Measurements from ENCODE around the gene KCNK2. TPM values are rescaled to one million over a fixed set of nuclear protein-coding genes. Genes with fewer than 3 reads are reported as not detected.
A peak's percentile ranks its signal among the peaks of the same experiment; 100 is the strongest.

KCNK2 gene
- polyA plus RNA-seq, 1 of the 3 experiments (the other 2 are of a cell fraction), result 12.2 TPM

DNA sequence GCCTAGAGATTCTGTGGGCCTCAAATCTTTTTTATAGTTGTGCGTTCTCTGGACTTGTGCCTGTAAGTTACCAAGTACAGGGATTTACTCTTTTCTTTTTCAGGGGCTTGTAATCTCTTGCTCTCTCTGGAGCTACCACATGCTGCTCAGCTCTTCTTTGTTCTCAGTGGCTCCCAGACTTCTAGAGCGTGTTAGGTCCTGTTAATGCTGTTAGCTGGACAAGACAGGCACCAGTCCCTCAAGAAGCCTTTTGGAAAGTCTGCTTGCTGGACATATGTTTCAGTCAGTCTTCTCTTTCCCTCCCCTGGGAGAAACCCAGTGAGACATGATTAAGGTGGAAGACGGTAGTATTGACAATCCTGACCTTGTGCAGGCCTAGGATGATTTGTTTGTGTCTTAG is 29.4 kb downstream of the KCNK2 start:
- TF ChIP-seq RCOR1 (IDR thresholded peaks at IDR 0.05; ENCODE audit: low read length) (no peak), RXRA (IDR thresholded peaks at IDR 0.05; ENCODE audit: borderline replicate concordance, low read depth) (no peak), SIN3A (IDR thresholded peaks at IDR 0.05; ENCODE audit: borderline replicate concordance, low read depth, low read length) (no peak), GABPA (IDR thresholded peaks at IDR 0.05; ENCODE audit: low read depth) (no peak), NRF1 (IDR thresholded peaks at IDR 0.05; ENCODE audit: low read depth, low read length) (no peak), TCF12 (IDR thresholded peaks at IDR 0.05) (no peak), FOXM1 (IDR thresholded peaks at IDR 0.05; ENCODE audit: low read depth) (no peak), ELF1 (IDR thresholded peaks at IDR 0.05) (no peak), MXI1 (IDR thresholded peaks at IDR 0.05; ENCODE audit: low read depth, low read length) (no peak), MEF2A (IDR thresholded peaks at IDR 0.05; ENCODE audit: borderline replicate concordance, low read depth) (no peak), YY1 (IDR thresholded peaks at IDR 0.05; ENCODE audit: low read depth) (no peak), FOSL2 (IDR thresholded peaks at IDR 0.05; ENCODE audit: borderline replicate concordance, low read depth) (no peak), RAD21 (IDR thresholded peaks at IDR 0.05; ENCODE audit: low read length) (no peak)
- TF ChIP-seq, protein P1, sequence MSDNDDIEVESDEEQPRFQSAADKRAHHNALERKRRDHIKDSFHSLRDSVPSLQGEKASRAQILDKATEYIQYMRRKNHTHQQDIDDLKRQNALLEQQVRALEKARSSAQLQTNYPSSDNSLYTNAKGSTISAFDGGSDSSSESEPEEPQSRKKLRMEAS (IDR thresholded peaks at IDR 0.05; ENCODE audit: low read depth), result no peak
- H4K20me1 ChIP-seq (ENCODE audit: insufficient read depth), result no peaks in the 10 kb centered on the region
- no peak for DNase-seq
- H3K79me2 ChIP-seq (ENCODE audit: insufficient read depth), result no peaks in the 10 kb centered on the region
- H3K36me3 ChIP-seq (replicated peaks in 1 of 2; ENCODE audit: control insufficient read depth in 1 of 2, insufficient read depth in 2 of 2, low read length in 1 of 2), result no peaks in the 10 kb centered on the region
- H3K27me3 ChIP-seq (ENCODE audit: insufficient read depth), result no peaks in the 10 kb centered on the region
- H3F3A ChIP-seq (replicated peaks; ENCODE audit: insufficient read depth), result peaks cover 31% of the 10 kb centered on the region
- H2AFZ ChIP-seq (ENCODE audit: low read depth), result no peak overlapping the region
- H3K9ac ChIP-seq, result no peak overlapping the region
- no peaks in the 10 kb centered on the region for H3K9me2 ChIP-seq
- H3K9me3 ChIP-seq, result peaks cover 4% of the 10 kb centered on the region; the same call in 1 of the 2 replicates
- H3K4me1 ChIP-seq (ENCODE audit: control insufficient read depth in 1 of 2, insufficient read depth in 2 of 2, low read depth in 1 of 2, low read length in 1 of 2), result peaks cover 0 to 15% of the 10 kb centered on the region in 2 experiments; a peak in 3 of 4 replicates
- ChIA-PET POLR2A (no interaction called here), CTCF (interaction anchor here (0.8 kb wide), 1 partner anchor 18 kb away, joined by 3 read pairs; no protein-coding TSS in a partner anchor)
- 58% methylated on average over 3 of the region's 3 CpGs for WGBS (ENCODE audit: low lambda C conversion rate)
- no peak overlapping the region for H3K4me3 ChIP-seq (ENCODE audit: low read depth in 2 of 2, low read length in 1 of 2)
- no peak overlapping the region for H3K4me2 ChIP-seq
- H3K27ac ChIP-seq (ENCODE audit: low read depth in 2 of 2, low read length in 1 of 2), result no peak overlapping the region

DNA sequence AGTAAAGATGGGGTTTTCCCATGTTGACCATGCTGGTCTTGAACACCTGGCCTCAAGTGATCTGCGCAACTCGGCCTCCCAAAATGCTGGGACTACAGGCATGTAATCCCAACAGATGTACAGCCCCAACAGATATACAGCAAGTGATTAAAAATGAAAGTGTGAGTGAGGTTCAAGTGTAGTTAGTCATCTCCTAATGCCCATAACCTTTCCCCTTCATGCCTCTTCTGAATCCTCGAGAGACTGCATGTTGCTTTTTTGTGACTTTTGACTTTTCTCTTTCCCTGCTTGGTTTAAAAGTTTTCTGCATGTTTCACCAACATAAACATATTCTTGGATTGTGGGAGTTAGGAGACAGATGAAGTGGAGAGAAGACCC is 31.2 kb downstream of the KCNK2 start:
- no peaks in the 10 kb centered on the region for H3K36me3 ChIP-seq (replicated peaks in 1 of 2; ENCODE audit: control insufficient read depth in 1 of 2, insufficient read depth in 2 of 2, low read length in 1 of 2)
- TF ChIP-seq FOXJ3 (CRISPR knock-in tag; IDR thresholded peaks at IDR 0.05), result no peak
- no peak for TF ChIP-seq EP300 (IDR thresholded peaks at IDR 0.05; ENCODE audit: borderline replicate concordance in 1 of 2, low read depth in 1 of 2, low read length in 1 of 2)
- TF ChIP-seq JUND (IDR thresholded peaks at IDR 0.05), result no peak
- TF ChIP-seq RFX5 (IDR thresholded peaks at IDR 0.05; ENCODE audit: low read length), result no peak
- TF ChIP-seq, protein P2, sequence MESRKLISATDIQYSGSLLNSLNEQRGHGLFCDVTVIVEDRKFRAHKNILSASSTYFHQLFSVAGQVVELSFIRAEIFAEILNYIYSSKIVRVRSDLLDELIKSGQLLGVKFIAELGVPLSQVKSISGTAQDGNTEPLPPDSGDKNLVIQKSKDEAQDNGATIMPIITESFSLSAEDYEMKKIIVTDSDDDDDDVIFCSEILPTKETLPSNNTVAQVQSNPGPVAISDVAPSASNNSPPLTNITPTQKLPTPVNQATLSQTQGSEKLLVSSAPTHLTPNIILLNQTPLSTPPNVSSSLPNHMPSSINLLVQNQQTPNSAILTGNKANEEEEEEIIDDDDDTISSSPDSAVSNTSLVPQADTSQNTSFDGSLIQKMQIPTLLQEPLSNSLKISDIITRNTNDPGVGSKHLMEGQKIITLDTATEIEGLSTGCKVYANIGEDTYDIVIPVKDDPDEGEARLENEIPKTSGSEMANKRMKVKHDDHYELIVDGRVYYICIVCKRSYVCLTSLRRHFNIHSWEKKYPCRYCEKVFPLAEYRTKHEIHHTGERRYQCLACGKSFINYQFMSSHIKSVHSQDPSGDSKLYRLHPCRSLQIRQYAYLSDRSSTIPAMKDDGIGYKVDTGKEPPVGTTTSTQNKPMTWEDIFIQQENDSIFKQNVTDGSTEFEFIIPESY (IDR thresholded peaks at IDR 0.05; ENCODE audit: borderline replicate concordance, low read depth), result no peak
- no peak for TF ChIP-seq FOXM1 (IDR thresholded peaks at IDR 0.05; ENCODE audit: low read depth)
- no peak for TF ChIP-seq NRF1 (IDR thresholded peaks at IDR 0.05; ENCODE audit: low read depth, low read length)
- no peak for TF ChIP-seq RCOR1 (IDR thresholded peaks at IDR 0.05; ENCODE audit: low read length)
- no peaks in the 10 kb centered on the region for H3K79me2 ChIP-seq (ENCODE audit: insufficient read depth)
- H3K9me3 ChIP-seq, result no peaks in the 10 kb centered on the region
- H3F3A ChIP-seq (replicated peaks; ENCODE audit: insufficient read depth), result peaks cover 31% of the 10 kb centered on the region
- H3K4me3 ChIP-seq (ENCODE audit: low read depth in 2 of 2, low read length in 1 of 2), result peak overlapping the region in 1 of 2 experiments; percentile 23; a peak in 2 of 4 replicates
- peaks cover 0 to 15% of the 10 kb centered on the region in 2 experiments; a peak in 3 of 4 replicates for H3K4me1 ChIP-seq (ENCODE audit: control insufficient read depth in 1 of 2, insufficient read depth in 2 of 2, low read depth in 1 of 2, low read length in 1 of 2)
- POLR2A ChIA-PET, result no interaction called here
- H3K27ac ChIP-seq (ENCODE audit: low read depth in 2 of 2, low read length in 1 of 2), result peak overlapping the region; percentile 56 to 93; a peak in 3 of 4 replicates
- no peaks in the 10 kb centered on the region for H3K9me2 ChIP-seq
- peak overlapping the region; percentile 73 for H3K4me2 ChIP-seq
- H4K20me1 ChIP-seq (ENCODE audit: insufficient read depth), result no peaks in the 10 kb centered on the region
- H3K9ac ChIP-seq, result no peak overlapping the region; the same call in 1 of the 2 replicates
- no peak overlapping the region for H2AFZ ChIP-seq (ENCODE audit: low read depth)
- CTCF ChIA-PET, result no interaction called here
- H3K27me3 ChIP-seq (ENCODE audit: insufficient read depth), result no peaks in the 10 kb centered on the region
- no peak for DNase-seq
- WGBS (ENCODE audit: low lambda C conversion rate), result 52% methylated on average over 3 of the region's 3 CpGs
